ENCODE results near the gene KCTD13.
"Not testable (repeated sequence)": the region's sequence is repeated elsewhere in the genome, so short reads cannot be mapped to it uniquely, and the experiment has no call there.

KCTD13 gene

DNA sequence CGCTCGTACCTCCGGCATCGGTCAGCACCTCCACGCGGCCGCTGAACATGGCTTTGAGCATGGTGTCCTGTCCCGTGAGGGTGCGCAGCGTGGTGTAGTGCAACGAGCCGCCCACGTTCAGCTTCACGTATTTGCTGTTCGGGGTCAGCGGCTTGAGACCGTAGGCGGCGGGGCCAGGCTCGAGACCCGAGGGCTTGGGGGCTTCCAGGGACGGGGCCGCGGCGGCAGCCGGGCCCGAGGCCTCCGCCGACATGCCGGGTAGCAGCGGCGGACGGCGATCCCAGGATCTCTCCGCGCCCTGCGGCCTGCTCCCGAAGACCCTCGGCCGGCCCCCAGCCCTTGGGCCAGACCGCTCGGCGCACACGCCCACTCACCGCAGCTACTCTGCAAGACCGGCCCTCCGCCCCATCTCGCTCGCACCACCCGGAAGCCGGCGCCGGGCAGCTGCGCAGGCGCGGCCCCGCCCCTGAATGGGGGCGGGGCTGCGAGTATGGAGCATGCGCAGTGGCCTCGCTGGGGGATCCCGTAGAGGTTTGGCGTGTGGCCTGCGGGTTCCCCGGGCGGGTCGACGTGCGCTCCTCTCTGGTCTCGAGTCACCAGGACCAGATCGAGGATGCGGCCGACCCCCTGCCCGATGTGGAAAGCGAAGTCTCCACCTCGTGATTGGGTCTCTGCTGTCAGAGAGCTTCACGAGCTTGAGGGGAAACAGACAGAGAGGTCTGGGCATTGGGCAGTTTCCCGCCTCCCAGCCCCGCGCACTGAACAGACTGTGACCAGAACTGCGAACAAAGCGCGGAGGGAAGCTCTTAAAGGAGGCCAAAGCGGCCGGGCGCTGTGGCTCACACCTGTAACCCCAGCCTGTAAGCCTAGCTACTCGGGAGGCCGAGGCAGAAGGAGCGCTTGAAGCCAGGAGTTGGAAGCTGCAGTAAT lies at the start of gene KCTD13:
KCTD13 (minus strand) TSS at position 446 of the 930 bp plus-strand sequence; CDS start at position 253, 193 bp downstream.
- DNase-seq (ENCODE audit: low spot score): peak; percentile 84

DNA sequence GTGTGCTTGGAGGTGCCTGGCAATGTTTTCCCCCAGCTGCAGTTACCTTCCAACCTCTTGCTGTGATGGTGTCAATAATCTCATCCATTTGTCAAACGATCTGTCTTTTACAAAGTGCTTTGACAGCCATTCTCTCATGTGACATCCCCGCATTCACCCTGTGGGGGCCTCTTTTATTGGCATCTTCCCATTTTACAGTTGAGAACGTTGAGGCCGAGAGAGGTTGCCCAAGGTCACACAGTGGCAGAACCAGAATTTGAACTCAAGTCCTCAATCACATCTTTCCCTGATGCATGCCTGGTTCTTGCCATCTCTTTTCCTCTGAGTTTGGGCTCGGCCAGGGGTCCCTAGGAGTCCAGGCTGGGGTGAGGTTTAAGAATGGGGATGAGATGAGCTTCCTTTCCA lies 49.1 kb upstream of the KCTD13 start:
- no peak for DNase-seq (ENCODE audit: low spot score)

GRCh38 chr16:29974291-29975133 lies 48.5 kb upstream of the KCTD13 start:
- peak; percentile 11 for DNase-seq (ENCODE audit: low spot score)

DNA sequence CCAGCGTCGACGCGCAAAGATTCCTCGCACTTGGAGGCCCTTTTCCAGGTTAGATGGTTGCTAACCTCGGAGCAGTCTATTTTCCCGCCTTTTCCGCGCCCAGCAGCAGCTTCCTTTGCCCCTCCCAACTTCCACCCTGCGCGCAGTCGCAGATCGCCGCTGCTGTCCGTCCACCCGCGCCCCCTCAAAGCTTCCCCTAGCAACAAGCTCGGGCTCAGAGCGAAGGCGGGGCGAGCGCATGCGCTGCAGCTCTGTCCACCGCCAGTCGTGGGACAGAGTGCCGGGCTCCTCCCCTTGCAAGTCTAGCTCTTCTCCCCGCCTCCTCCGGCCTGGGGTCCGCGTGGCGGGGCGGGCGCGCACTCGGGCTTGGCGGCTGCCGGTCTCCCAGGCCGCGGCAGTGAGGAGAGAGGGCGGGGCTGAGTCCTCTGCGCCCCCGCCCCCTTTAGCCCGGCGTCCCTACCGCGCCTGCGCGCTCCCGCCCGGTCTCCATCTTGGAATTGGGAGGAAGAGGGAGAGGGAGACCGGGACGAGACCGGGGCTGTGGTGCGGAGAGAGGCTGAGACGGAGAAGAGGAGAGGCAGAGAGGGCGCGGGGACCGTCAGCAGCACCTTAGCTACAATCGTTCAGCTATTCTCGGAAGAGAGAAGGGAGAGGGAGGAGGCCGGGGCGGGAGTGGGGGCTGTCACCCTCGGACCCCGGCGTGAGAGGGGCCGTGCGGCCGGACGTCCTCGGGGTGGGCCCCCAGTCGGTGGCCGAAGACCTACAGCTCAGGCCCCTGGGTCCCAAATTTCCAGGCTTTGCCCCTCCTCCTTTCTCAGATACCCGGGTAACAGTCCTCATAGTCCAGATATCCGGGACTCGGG lies 47.6 kb upstream of the KCTD13 start, which contains the start of gene TAOK2:
TAOK2 (plus strand) TSS at position 485 of the 863 bp plus-strand sequence. CDS start 3,905 bp downstream, outside the sequence.
- DNase-seq (ENCODE audit: low spot score): peak; percentile 99

GRCh38 chr16:29972992-29973383 lies 47.0 kb upstream of the KCTD13 start:
- no peak for DNase-seq (ENCODE audit: low spot score)

DNA sequence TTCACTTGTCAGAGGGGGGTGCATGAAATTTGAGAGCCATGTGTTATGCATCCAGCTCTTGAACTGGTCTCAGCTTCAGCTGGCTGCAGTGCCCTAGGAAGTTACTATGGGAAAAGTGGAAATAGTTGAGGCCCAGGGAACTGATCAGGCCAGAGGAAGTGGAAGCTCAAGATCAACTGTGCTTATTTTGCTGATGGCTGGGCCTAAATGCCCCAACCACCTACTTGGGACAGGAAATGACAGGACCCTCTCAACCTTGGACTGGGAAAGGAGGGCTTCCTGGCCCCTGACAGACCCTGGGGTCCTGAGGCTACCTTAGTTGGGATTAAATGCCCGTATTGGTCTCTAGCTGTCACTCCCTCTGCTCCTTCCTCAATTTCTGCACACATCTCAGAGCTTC lies 46.5 kb upstream of the KCTD13 start:
- DNase-seq (ENCODE audit: low spot score): no peak

DNA sequence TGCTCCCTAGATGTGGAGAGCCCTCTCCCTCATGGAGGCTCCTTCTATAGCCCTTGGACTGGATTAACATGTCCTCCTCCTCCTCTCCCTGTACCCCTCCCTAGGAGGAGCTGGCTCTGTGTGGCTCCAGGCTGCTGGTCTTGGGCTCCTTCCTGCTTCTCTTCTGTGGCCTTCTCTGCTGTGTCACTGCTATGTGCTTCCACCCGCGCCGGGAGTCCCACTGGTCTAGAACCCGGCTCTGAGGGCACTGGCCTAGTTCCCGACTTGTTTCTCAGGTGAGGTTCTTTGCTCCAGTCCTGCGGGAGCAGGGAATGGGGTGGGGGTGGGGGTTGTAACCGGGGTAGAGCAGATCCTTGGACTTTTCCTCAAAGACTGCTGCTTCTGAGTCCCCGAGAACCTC lies 45.3 kb upstream of the KCTD13 start:
- no peak for DNase-seq (ENCODE audit: low spot score)

- no peak for DNase-seq (ENCODE audit: low spot score)
Measured at GRCh38 chr16:29968205-29968604, 42.2 kb upstream of the KCTD13 start.

DNA sequence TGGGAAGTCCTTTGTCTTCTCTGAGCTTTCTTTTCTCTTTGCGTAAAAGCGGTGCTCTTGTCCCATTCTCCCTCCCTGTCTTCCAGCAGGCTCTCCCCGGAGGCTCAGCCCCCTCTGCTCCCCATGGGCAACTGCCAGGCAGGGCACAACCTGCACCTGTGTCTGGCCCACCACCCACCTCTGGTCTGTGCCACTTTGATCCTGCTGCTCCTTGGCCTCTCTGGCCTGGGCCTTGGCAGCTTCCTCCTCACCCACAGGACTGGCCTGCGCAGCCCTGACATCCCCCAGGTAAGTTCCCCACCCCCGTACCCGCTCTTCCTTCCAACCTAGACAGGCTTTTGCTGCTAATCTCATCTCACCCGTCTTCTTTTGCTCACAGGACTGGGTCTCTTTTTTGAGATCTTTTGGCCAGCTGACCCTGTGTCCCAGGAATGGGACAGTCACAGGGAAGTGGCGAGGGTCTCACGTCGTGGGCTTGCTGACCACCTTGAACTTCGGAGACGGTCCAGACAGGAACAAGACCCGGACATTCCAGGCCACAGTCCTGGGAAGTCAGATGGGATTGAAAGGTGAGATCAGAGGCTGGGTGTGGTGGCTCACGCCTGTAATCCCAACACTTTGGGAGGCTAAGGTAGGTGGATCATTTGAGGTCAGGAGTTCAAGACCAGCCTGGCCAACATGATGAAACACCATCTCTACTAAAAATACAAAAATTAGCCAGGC lies 37.2 kb upstream of the KCTD13 start:
- no peak for DNase-seq (ENCODE audit: low spot score)

DNA sequence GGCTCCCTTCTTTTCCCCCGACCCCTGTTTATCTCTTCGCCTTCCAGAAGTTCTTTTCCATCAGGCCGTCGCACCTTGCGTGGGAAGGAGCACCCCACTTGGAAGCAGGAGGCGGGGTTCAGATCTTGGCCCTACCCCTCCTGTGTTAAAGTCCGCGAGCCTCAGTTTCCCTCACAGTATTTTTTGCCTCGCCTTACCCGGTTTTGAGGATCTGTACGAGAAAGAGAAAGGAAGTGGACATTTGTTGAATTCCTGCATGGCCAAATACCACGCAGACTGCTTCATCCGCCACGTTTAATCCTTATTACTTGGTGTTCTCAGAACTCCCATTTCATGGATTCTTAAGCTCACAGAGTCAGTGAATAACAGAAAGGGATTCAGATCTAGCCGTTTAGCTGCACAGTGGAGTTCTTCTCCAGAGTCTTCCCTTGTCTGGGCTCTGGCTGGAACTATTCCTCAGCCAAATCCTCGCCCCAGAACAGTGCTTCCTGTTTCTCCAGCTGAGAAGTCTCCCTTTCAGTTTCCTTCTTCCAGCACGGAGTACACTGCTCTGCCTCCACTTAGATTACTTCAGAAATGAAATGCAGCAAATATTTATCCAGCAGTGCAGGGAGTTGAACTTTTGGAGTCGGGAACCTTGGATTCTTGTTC lies 36.4 kb upstream of the KCTD13 start:
- peak; percentile 37 for DNase-seq (ENCODE audit: low spot score)

DNA sequence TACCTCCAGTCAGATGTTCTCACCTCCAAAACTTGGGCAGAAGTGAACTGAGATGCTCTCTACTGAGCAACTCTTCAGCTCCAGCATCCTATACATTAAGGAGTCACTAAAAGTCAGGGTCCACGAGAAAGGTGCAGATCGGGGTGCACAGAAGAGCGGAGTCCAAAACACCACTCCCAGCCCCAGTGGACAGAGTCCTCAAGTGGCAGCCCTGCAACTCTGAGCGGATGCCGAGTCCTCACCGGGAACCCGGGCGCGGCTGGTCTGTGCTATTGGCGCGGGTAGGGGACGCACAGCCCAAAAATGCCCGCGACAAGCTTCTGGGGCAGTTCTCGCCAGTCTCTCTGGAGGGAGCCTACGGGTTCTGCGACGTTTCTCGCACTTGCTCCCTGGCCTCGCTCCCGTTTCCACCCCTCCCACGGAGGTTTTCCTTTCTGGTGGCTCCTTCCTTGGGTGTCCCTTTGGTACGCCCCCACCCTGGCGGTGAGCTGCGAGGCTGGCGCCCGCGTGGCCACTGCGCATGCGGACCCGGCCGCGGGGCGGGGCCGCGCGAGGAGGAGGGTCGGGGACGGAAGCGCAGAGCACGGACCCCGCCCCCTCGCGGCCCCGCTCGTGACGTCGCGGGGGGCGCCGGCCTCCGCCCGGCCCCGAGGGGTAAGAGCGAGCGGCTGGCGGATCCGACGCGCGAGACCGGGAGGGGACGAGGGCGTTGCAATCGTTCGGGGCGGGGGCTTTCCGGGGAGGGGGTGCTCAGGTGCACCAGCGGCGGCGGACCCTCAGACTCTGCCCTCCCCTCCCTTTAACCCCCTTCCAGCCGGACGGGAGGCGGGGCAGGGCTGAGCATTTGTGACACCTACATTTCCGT lies 35.7 kb upstream of the KCTD13 start, which contains the start of gene TMEM219:
TMEM219 (plus strand) TSS at position 601 of the 865 bp plus-strand sequence. CDS start 1,065 bp downstream, outside the sequence.
- peak; percentile 93 for DNase-seq (ENCODE audit: low spot score)

DNA sequence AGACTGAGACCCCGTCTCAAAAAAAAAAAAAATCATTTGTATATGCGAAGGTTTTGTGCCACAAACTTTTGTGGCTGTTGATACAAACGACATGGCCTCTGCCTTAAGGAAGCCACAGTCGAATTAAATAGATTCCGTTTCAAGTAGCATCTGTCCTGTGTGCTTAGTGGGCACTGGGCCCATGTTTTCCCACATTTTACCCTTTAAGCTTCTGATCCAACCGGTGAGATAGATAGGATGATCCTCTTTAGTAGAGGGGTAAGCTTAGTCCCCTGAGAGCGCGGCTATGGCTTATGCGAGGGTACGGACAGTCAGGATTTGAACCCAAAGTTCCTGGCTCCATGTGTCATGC lies 35.1 kb upstream of the KCTD13 start:
- DNase-seq (ENCODE audit: low spot score): no peak

DNA sequence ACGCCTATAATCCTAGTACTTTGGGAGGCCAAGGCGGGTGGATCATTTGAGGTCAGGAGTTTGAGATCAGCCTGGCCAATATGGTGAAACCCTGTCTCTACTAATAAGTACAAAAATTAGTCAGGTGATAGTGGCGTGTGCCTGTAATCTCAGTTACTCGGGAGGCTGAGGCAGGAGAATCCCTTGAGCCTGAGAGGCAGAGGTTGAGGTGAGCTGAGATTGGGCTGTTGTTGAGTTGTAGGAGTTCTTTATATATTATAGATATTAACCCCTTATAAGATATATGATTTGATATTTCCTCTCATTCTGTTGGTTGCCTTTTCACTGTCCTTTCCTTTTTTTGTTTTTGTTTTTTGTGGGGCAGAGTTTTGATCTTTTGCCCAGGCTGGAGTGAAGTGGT lies 33.8 kb upstream of the KCTD13 start:
- DNase-seq (ENCODE audit: low spot score): not testable (repeated sequence)

- DNase-seq (ENCODE audit: low spot score): no peak
Measured at GRCh38 chr16:29959293-29959692, 33.3 kb upstream of the KCTD13 start.

DNA sequence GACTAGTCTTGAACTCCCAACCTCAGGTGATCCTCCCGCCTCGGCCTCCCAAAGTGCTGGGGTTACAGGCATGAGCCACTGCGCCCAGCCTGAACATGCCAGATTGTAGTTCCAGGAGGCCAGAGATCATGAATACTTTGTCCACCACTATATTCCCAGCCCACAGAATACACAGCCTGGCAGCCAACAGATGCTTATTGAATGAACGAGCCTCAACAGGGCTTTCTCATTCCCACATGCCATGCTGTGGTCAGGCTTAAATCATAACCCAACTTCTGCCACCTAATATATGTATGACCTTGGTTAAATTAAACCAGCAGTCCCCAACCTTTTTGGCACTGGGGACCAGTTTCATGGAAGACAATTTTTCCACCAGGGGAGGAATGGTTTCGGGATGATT lies 32.7 kb upstream of the KCTD13 start:
- no peak for DNase-seq (ENCODE audit: low spot score)

DNA sequence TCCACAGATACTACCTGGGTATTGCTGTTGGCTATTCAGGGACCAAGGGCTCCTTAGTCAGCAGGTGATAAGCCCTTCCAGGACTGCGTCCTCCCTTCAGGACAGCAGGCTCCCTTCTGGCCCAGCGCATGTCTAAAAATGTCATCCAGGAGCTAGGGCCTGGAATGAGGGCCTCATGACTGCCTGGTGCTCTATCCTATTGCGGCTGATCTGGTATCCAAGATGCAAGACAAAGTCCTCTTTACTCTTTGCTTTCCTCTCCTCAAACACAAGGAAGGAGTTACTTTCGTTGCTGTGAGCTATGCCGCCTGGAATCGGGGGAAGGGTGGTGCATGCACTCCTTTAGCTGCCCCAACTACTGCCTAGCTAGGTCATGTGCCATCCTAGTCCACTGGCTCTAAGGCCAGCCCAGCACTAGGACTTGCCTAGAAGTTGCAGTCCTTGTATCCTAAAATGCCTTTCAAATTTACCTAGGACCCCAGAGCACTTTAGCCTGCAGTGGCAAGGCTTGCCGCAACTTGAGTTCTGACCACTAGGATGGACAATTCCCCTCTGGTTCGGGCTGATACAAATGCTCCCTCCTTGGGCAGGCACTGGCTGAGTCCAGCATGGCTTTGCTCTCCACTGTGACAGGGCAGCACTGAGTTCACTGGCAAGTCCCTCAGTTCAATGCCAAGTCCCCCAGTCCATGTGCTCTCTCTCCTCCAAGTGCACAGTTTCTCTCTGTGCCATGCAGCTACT lies 25.8 kb upstream of the KCTD13 start:
- no peak for DNase-seq (ENCODE audit: low spot score)

DNA sequence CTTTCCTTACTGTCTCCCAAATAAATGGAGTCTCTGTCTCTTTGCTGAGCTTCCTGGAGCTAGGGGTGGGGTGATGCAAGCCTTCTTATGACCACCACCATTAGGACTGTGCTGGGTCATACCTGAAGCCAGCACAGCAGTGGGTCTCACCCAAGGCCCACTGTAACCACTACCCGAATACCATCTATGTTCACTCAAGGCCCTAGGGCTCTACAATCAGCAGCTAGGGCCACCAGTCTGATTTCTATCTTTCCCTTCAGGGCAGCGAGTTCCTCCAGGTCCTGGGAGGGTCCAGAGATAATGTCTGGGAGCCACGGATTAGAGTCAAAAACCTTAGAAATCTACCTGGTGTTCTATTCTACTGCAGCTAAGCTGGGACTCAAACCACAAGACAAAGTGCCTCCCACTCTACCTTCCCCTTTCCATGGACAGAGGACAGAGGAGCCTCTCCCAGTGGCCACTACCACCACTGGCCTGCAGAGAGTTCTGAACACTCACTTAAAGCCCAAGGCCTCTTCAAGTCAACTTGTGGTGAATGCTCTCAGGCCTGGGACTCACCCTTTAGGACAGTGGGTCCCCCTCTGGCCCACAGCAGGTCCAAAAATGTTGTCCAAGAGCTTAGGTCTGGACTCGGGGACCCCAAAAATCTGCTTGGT lies 24.9 kb upstream of the KCTD13 start:
- DNase-seq (ENCODE audit: low spot score): no peak

GRCh38 chr16:29947897-29948296 lies 21.9 kb upstream of the KCTD13 start:
- DNase-seq (ENCODE audit: low spot score): no peak

Data from globus pallidus (tissue), 1 donor.